Activated CD4-positive, alpha-beta T cell treated with anti-CD3 and anti-CD28 coated beads, Interleukin-10, Interleukin-2, amounts not matched to agents 100 ng/mL and 50 ng/mL, durations not matched to agents 16 hours and 8 hours (primary cell): ENCODE data around the gene ENO4.

Experiments
- DNase-seq: peaks from one replicate; pipeline ENCODE4 v3.0.0-alpha.2; 2020

The ENO4 gene

GRCh38 chr10:116831790-116832189 lies 17.5 kb upstream of the ENO4 start:
- DNase-seq, result no peak

GRCh38 chr10:116833986-116834985 lies 15.0 kb upstream of the ENO4 start:
- DNase-seq, result no peak

- no peak for DNase-seq
These were observed 13.6 kb upstream of the ENO4 start for GRCh38 chr10:116835658-116836057.

GRCh38 chr10:116836083-116836482 lies 13.2 kb upstream of the ENO4 start:
- no peak for DNase-seq

- no peak for DNase-seq
These were observed 12.3 kb upstream of the ENO4 start for GRCh38 chr10:116836902-116837523.

- DNase-seq, result no peak
These were observed 11.1 kb upstream of the ENO4 start for GRCh38 chr10:116838143-116838725.

GRCh38 chr10:116840389-116841075 lies 8.8 kb upstream of the ENO4 start:
- no peak for DNase-seq

- DNase-seq, result no peak
These were observed 3.5 kb upstream of the ENO4 start for GRCh38 chr10:116845823-116846222.

GRCh38 chr10:116848032-116848943 lies 1.0 kb upstream of the ENO4 start:
- DNase-seq, result peak; percentile 45

GRCh38 chr10:116848944-116849247 lies 403 bp upstream of the ENO4 start:
- DNase-seq, result no peak

- DNase-seq, result no peak
These were observed 836 bp downstream of the ENO4 start for GRCh38 chr10:116850058-116850611.

- no peak for DNase-seq
These were observed 2.9 kb downstream of the ENO4 start for GRCh38 chr10:116852246-116852645.

- DNase-seq, result no peak
These were observed 4.0 kb downstream of the ENO4 start for GRCh38 chr10:116853287-116853686.

GRCh38 chr10:116853701-116854100 lies 4.4 kb downstream of the ENO4 start:
- no peak for DNase-seq

GRCh38 chr10:116857156-116857555 lies 7.9 kb downstream of the ENO4 start:
- no peak for DNase-seq

- DNase-seq, result no peak
These were observed 12.5 kb downstream of the ENO4 start for GRCh38 chr10:116861796-116862195.

GRCh38 chr10:116864436-116864835 lies 15.1 kb downstream of the ENO4 start:
- no peak for DNase-seq

- DNase-seq, result no peak
These were observed 16.8 kb downstream of the ENO4 start for GRCh38 chr10:116866066-116866465.

GRCh38 chr10:116866987-116867595 lies 17.8 kb downstream of the ENO4 start:
- DNase-seq, result no peak

- DNase-seq, result no peak
These were observed 18.9 kb downstream of the ENO4 start for GRCh38 chr10:116868198-116868676.

GRCh38 chr10:116868722-116869121 lies 19.4 kb downstream of the ENO4 start:
- DNase-seq, result no peak
